NCI-H1417 (cell line): ENCODE measurements around the gene CYP4V2.
A peak's percentile ranks its signal among the peaks of the same experiment; 100 is the strongest.

Source experiments
- DNase-seq, 3 experiments: peaks; one replicate each; lab custom pipeline; 2025; lab: John Stamatoyannopoulos, UW

The CYP4V2 gene

GRCh38 chr4:186188107-186188506, 3.3 kb upstream of the CYP4V2 start:
- no peak for DNase-seq

DNA sequence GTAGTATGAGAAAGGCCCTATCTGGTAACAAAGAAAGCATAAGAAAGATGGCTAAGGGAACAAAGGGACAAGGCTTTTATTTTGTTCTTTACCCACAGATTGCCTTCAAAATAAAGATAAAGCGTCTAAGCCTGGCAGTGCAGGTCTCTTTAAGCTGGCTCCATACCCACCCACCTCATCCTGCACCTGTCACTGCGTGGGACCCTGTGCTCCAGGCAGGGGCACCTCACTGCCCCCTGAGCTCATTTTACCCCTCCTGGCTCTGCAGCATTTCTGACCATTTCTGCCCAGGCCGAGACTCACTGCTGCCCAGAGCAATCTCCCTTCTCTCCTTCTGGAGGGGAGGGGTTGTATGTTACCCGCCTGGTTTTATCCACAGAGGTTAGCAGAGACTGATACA, 1.7 kb upstream of the CYP4V2 start:
- DNase-seq: no peak

- peak; percentile 55 to 91 (median 89) for DNase-seq
Observed at GRCh38 chr4:186190581-186191199, 677 bp upstream of the CYP4V2 start.

- DNase-seq: peak; percentile 13 to 80 (median 77)
Observed at GRCh38 chr4:186192066-186192612, 772 bp downstream of the CYP4V2 start.

- no peak for DNase-seq
Observed at GRCh38 chr4:186193851-186194250, 2.5 kb downstream of the CYP4V2 start.

DNA sequence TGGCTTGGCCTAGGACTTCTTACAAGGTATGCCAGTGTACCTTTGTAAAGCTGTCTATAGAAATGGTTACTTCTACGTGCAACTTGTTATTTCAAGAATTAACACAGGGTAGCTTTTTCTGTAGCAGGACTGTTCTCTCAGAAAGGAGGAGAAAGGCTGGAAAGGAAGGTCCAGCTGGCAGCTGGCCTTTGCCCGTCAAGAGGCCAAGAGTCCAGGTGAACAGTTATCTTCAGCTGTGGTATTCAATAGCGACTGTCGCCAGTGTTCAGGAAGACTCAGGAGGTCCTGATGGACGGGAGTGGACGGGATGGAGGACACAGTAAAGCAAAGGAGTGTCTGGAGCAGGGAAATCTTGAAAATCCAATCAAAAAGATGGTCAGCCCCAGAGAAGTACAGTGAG, 4.7 kb downstream of the CYP4V2 start:
- DNase-seq: no peak

- DNase-seq: peak in 2 of 3 experiments; percentile 27 to 73
Observed at GRCh38 chr4:186200516-186200915, 9.1 kb downstream of the CYP4V2 start.

GRCh38 chr4:186201010-186201409, 9.6 kb downstream of the CYP4V2 start:
- peak in 1 of 3 experiments; percentile 49 for DNase-seq

DNA sequence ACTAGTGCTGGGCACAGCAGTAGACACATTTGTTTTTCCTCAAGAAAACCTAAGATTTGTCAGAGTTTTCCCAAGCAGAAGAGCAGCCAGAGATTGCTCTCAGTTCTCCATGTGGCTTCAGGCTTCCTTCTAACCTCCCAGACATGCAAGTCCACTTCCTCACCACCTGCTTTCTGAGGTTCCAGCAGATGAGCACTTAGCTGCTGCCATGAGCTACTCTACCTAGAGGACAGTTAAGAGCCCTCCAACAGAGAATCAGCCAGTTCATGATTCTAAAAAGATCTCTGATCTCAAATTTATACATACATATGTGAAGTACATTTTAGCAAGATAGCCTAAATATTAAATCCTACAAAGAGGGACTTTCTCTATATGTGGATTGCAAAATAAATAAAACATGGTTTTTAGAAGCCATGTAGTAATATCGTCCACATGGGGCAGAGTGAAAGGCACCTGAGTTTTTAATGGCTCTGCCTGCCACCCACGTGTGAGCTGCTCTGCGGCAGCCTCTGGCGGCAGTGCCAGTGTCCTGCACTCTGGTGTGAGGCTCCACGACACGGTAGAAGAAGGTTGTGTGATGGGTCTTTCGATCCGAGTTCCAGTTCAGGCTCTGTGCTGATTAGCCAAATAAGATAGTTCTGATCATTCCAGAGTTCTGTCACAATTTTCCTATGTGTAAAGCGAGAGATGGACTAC, 10.3 kb downstream of the CYP4V2 start:
- DNase-seq: peak in 2 of 3 experiments; percentile 12 to 55

DNA sequence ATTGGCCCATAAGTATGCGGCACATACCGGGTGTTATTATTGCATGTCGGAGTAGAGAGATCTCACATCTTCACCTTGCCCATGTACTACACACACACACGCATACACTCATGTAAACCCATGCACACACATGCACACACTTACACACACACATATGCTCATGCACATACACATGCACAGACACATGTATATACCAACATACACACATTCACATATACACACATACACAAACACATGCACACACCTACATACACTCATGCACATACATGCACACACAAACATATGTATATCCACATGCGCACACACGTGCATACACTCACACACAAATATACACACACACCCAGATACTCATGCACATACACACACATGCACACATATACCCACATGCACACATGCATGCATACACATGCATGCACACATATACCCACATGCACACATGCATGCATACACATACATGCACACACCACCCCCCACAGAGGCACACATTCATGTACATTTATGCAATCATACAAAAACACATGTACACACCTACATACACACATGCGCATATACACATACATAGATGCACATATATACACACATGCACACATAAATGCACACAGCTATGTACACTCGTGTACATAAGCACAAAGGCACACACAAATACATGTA, 11.2 kb downstream of the CYP4V2 start:
- no peak for DNase-seq

- DNase-seq: no peak
Observed at GRCh38 chr4:186203406-186203805, 12.0 kb downstream of the CYP4V2 start.

DNA sequence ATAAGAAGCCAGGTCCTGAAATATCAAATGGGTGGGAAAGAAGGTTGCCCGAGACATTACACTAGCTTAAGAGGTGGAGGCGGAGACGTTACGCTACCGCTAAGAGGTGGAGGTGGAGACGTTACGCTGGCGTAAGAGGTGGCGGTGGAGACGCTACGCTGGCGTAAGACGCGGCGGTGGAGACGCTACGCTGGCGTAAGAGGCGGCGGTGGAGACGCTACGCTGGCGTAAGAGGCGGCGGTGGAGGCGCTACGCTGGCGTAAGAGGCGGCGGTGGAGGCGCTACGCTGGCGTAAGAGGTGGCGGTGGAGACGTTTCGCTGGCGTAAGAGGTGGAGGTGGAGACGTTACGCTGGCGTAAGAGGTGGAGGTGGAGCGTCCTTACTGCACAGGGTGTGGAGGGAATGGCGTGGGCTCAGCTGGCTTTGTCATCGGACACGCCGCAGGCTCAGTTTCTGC, 12.8 kb downstream of the CYP4V2 start:
- DNase-seq: no peak

GRCh38 chr4:186204686-186205085, 13.3 kb downstream of the CYP4V2 start:
- no peak for DNase-seq

DNA sequence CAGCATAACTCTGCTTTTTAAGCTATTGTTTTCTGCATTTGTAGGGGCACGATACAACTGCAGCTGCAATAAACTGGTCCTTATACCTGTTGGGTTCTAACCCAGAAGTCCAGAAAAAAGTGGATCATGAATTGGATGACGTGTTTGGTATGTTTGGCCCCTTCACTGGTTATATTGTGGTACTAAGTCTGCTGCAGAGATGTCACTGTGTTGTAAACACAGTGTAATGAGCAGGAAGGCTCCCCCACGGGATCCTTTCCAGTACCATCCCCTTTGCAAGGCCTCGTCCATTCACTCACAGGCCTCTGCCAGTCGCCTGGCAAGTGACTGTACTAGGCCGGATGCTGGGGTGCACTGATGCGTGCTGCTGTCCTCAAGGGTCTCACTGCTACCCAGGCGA, 13.8 kb downstream of the CYP4V2 start:
- DNase-seq: no peak

GRCh38 chr4:186216465-186217024, 25.2 kb downstream of the CYP4V2 start:
- DNase-seq: peak in 2 of 3 experiments; percentile 16 to 67

DNA sequence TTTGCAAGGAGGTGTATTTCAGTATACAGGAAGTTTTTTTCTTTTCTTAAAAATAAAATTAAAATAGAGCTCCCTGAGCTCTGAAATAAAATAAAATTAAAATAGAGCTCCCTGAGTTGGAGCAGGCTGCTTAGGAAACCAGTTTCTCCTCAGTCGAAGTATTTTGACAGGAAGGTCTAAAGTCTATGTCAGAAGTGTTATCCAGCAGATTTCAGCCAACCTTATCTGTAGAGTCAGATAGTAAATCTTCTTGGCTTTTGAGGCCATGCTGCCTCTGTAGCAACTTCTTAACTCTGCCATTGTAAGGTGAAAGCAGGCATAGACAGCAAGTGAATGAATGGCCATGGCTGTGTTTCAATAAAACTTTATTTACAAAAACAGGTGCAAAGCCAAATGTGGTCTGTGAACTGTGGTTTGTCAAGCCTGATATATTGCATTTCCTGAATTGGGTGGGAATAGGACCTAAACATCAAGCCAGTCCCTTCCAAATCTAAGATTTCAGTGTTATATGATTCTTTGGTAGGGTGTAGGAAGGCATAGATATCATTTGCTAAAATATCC, 26.4 kb downstream of the CYP4V2 start:
- DNase-seq: no peak

DNA sequence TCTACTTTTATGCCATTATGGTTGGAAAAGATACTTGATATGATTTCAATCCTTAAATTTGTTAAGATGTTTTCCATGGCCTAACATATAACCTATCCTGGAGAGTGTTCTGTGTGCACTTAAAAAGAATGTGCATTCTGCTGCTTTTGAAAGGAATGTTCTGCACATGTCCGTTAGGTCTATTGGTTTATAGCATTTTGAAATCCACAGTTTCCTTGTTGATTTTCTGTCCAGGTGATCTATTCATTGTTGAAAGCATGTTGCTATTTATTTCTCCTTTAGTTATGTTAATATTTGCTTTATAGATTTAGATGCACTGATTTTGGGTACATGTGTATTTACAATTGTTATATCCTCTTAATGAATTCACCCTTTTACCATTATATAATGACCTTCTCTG, 30.3 kb downstream of the CYP4V2 start:
- DNase-seq: no peak

- DNase-seq: no peak
Observed at GRCh38 chr4:186225848-186226247, 34.5 kb downstream of the CYP4V2 start.

- no peak for DNase-seq
Observed at GRCh38 chr4:186226521-186227189, 35.3 kb downstream of the CYP4V2 start.

DNA sequence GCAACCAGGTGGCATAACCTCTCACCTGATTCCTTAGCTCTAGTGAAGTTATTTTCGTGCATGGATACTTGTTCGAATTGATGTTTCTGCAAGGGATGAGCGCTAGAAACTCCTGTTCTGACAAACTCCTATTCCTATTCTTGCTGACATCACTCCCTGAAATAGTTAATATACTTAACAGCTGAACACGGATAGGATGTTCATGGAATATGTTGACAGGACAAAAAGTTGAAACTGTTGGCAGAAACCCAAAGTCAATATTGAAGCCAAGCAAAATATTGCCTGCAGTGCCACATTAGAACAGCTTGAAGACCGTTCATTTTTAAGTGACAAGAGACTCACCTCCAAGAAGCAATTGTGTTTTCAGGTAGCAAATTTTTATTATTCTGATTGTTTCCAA, 35.9 kb downstream of the CYP4V2 start, which contains the start of gene KLKB1:
KLKB1 (plus strand) TSS at position 287 of the 400 bp plus-strand sequence. CDS start 689 bp downstream, outside the sequence.
- peak; percentile 18 to 77 (median 25) for DNase-seq

GRCh38 chr4:186227744-186228513, 36.6 kb downstream of the CYP4V2 start:
- DNase-seq: peak in 2 of 3 experiments; percentile 2 to 8
